ENCODE measurements around the gene ADO. TPM values are rescaled to one million over a fixed set of nuclear protein-coding genes. Genes with fewer than 3 reads are reported as not detected.

Gene ADO
- polyA plus RNA-seq, 1 of the 3 experiments (the other 2 are of a cell fraction): 6.9 TPM

DNA sequence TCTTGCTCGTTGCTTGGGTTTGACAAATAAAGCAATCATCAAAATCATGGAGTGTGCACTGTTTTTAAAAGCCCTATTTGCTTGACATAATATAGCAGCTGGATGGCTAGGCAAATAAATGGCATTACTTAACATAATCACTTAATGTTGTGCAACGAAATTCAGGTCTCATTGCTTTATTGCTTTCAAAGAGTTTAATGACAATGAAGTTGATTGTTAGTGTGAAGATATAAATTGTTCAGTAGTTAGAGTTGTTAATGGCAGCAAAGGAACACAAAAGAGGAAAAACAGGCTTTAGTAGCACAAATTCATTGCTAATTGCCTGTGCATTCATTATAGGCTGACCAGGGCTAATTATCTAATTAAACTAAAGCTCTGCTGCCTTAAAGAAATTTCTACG is 7.6 kb upstream of the ADO start:
- Histone ChIP-seq H3K79me2 (ENCODE audit: insufficient read depth) (no peaks in the 10 kb centered on the region), H3K9ac (no peak overlapping the region), H3K36me3 (replicated peaks in 1 of 2; ENCODE audit: control insufficient read depth in 1 of 2, insufficient read depth in 2 of 2, low read length in 1 of 2) (no peaks in the 10 kb centered on the region), H4K20me1 (ENCODE audit: insufficient read depth) (no peaks in the 10 kb centered on the region), H2AFZ (ENCODE audit: low read depth) (no peak overlapping the region), H3K4me2 (no peak overlapping the region), H3K4me3 (ENCODE audit: low read depth in 2 of 2, low read length in 1 of 2) (no peak overlapping the region), H3K4me1 (ENCODE audit: control insufficient read depth in 1 of 2, insufficient read depth in 2 of 2, low read depth in 1 of 2, low read length in 1 of 2) (no peaks in the 10 kb centered on the region; a peak in 1 of 4 replicates), H3F3A (replicated peaks; ENCODE audit: insufficient read depth) (no peaks in the 10 kb centered on the region), H3K9me3 (no peaks in the 10 kb centered on the region), H3K27me3 (ENCODE audit: insufficient read depth) (peaks cover 21% of the 10 kb centered on the region), H3K27ac (ENCODE audit: low read depth in 2 of 2, low read length in 1 of 2) (no peak overlapping the region), H3K9me2 (no peaks in the 10 kb centered on the region)
- TF ChIP-seq EZH2phosphoT487 (IDR thresholded peaks at IDR 0.05; ENCODE audit: borderline replicate concordance, low read depth) (no peak), CHD2 (IDR thresholded peaks at IDR 0.05; ENCODE audit: low read length, partially characterized antibody) (no peak), RXRA (IDR thresholded peaks at IDR 0.05; ENCODE audit: borderline replicate concordance, low read depth) (no peak), TEAD4 (IDR thresholded peaks at IDR 0.05; ENCODE audit: borderline replicate concordance, insufficient read depth) (no peak), RAD21 (IDR thresholded peaks at IDR 0.05; ENCODE audit: low read length) (no peak), TCF12 (IDR thresholded peaks at IDR 0.05) (no peak)
- TF ChIP-seq, protein P1, sequence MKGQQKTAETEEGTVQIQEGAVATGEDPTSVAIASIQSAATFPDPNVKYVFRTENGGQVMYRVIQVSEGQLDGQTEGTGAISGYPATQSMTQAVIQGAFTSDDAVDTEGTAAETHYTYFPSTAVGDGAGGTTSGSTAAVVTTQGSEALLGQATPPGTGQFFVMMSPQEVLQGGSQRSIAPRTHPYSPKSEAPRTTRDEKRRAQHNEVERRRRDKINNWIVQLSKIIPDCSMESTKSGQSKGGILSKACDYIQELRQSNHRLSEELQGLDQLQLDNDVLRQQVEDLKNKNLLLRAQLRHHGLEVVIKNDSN (IDR thresholded peaks at IDR 0.05; ENCODE audit: borderline replicate concordance, low read depth): no peak
- TF ChIP-seq, protein P2, sequence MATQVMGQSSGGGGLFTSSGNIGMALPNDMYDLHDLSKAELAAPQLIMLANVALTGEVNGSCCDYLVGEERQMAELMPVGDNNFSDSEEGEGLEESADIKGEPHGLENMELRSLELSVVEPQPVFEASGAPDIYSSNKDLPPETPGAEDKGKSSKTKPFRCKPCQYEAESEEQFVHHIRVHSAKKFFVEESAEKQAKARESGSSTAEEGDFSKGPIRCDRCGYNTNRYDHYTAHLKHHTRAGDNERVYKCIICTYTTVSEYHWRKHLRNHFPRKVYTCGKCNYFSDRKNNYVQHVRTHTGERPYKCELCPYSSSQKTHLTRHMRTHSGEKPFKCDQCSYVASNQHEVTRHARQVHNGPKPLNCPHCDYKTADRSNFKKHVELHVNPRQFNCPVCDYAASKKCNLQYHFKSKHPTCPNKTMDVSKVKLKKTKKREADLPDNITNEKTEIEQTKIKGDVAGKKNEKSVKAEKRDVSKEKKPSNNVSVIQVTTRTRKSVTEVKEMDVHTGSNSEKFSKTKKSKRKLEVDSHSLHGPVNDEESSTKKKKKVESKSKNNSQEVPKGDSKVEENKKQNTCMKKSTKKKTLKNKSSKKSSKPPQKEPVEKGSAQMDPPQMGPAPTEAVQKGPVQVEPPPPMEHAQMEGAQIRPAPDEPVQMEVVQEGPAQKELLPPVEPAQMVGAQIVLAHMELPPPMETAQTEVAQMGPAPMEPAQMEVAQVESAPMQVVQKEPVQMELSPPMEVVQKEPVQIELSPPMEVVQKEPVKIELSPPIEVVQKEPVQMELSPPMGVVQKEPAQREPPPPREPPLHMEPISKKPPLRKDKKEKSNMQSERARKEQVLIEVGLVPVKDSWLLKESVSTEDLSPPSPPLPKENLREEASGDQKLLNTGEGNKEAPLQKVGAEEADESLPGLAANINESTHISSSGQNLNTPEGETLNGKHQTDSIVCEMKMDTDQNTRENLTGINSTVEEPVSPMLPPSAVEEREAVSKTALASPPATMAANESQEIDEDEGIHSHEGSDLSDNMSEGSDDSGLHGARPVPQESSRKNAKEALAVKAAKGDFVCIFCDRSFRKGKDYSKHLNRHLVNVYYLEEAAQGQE (IDR thresholded peaks at IDR 0.05; ENCODE audit: low read depth, low read length): no peak
- TF ChIP-seq, protein P3, sequence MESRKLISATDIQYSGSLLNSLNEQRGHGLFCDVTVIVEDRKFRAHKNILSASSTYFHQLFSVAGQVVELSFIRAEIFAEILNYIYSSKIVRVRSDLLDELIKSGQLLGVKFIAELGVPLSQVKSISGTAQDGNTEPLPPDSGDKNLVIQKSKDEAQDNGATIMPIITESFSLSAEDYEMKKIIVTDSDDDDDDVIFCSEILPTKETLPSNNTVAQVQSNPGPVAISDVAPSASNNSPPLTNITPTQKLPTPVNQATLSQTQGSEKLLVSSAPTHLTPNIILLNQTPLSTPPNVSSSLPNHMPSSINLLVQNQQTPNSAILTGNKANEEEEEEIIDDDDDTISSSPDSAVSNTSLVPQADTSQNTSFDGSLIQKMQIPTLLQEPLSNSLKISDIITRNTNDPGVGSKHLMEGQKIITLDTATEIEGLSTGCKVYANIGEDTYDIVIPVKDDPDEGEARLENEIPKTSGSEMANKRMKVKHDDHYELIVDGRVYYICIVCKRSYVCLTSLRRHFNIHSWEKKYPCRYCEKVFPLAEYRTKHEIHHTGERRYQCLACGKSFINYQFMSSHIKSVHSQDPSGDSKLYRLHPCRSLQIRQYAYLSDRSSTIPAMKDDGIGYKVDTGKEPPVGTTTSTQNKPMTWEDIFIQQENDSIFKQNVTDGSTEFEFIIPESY (IDR thresholded peaks at IDR 0.05; ENCODE audit: borderline replicate concordance, low read depth): no peak
- TF ChIP-seq, protein P4, sequence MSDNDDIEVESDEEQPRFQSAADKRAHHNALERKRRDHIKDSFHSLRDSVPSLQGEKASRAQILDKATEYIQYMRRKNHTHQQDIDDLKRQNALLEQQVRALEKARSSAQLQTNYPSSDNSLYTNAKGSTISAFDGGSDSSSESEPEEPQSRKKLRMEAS (IDR thresholded peaks at IDR 0.05; ENCODE audit: low read depth): no peak
- ChIA-PET POLR2A (no interaction called here), CTCF (interaction anchor here (1.2 kb wide), 1 partner anchor 13 kb away, joined by 3 read pairs; no protein-coding TSS in a partner anchor)
- DNase-seq: no peak
- 32% methylated on average over 3 of the region's 3 CpGs for WGBS (ENCODE audit: low lambda C conversion rate)

Measured in SK-N-SH (cell line).